ENCODE measurements around the gene JPH4. TPM values are rescaled to one million over a fixed set of nuclear protein-coding genes. Genes with fewer than 3 reads are reported as not detected.
"Not testable (repeated sequence)": the region's sequence is repeated elsewhere in the genome, so short reads cannot be mapped to it uniquely, and the experiment has no call there.

The JPH4 gene
- total RNA-seq, 1 donor from 2014 or later = not detected

DNA sequence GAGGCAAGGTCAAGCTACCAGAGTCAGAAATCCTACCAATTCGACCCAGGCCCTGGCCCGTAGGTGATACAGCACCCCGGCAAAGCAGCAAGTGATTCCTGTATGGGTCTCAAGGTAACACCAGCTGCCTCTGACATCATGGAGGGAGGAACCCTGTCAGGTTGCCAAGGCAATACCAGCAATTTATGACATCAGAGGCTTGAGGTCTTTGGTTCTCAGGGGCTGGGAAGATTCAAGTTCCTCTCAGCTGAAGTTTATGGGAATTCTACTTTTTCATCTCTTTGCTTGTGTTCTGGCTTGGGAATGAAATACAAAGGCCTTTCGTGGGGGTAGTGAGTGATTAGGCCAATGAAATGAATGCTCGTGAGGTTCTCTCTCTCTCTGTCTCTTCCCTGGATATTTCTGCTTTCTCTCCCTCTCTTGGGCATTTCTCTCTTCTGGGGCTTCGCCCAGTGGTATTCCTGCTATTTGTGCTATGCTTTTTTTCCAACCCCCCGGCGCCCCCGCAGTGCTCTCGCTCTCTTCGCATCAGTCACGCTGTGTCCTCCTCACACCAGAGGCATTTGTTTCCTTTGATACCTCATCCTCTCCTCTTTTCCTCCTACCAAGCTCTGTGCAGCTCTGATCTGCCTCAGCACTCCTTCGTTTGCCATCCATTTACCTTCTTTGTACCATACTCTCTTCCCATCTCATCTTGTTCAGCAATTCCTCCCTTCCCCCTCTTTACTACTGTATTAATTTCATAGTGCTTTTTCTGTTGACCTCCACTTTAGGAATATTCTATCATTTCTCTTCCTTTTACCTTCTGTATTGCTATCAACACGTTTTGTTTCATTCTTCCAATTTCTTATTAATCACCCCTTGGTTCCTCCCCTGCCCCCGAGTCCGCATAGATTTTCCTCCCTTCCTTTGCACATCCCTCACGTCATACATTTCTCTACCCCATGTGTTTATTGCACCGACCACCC is 30.0 kb downstream of the JPH4 start:
- DNase-seq (ENCODE audit: low read depth, low spot score) = no peak

DNA sequence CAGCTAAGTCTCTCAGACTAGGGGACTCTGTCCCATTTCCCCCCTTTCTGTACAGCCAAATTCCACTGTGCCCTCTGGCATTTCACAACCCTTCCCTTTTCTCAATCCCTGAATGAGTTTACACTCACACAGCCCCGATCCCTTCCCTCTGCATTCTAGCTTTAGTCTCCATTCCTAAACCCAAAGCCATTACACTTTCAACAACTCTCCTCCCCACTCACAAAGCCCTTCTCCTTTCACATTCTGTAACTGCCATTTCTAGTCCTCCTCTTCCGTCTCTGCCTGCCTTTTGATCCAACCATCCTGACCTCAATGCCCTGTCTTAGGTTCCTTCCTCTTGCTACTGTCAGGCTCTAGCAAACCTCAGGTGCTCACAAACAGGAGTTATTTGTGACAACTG is 30.7 kb downstream of the JPH4 start:
- no peak for DNase-seq (ENCODE audit: low read depth, low spot score)

- DNase-seq (ENCODE audit: low read depth, low spot score) = no peak
Observed at GRCh38 chr14:23546450-23547035, 32.0 kb downstream of the JPH4 start.

DNA sequence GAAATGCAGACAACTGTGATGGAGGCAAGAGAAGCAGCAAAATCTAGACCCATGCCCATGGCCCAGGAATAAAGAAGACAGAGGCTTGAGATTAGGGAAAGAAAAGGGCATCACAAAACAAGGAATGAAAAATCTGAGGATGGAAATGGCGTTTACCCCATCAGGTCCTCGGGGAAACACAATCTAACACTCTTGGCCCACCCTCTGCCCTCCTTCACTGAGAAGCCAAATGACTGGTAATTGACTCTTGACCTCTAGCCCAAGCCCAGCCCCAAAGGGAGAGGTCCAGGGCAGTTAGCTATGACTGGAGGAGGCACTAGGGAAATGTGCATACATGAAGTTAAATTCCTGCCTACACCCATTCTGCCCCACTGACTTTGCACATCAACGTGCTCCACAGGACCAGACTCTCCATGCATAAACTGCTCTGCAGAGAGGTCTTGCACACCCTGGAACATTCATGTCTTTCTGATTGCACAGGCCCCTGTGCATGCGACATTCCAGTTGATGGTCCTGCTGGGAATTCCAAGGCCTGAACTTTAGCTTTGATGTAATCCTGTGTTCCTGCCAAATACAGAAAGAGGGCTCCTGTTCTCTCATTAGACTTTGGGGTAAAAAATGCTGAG is 32.7 kb downstream of the JPH4 start:
- no peak for DNase-seq (ENCODE audit: low read depth, low spot score)

DNA sequence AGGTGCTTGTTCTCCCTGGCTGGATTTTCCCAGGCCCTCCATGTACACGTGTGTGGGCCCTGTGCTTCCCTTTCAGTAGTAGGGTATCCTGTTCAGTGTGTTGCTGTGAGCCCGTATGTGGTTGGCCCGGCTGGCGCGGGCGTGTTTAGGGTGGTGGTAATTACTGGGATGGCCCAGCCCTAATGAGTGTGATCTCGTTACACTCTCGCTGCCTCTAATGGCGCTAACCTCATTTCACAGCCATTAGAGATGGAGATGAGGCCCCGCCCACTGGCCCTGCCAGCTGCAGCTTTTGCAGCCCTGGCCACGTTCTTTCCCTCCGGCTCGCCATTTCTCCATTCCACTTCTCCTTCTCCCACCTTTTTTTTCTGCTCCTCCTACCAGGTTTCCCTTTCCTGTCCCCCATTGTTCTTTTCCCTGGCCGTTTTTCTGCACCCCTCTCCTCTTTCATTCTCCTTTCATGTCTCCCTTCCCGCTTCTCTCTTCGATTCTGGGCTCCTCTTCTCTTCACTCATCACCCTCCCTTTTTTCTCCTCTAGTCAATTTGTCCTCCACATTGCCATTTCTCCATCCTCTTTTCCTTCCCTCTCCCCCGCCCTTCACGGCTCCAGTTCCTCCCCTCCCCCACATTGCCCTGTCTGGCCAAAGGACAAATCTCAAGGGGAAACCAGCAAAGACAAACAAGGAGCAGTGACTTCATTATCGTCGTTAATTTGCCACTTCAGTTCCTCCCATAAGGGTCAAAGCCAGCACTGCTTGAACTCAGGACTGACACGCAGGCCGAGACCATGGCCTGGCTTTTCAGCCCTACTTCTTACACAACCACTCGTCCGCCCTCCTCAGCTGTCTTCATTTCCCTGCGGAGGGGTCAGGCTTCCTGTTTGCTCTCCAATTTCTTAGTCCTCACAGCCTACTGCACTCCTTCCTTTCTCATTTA is 33.8 kb downstream of the JPH4 start:
- DNase-seq (ENCODE audit: low read depth, low spot score) = no peak

DNA sequence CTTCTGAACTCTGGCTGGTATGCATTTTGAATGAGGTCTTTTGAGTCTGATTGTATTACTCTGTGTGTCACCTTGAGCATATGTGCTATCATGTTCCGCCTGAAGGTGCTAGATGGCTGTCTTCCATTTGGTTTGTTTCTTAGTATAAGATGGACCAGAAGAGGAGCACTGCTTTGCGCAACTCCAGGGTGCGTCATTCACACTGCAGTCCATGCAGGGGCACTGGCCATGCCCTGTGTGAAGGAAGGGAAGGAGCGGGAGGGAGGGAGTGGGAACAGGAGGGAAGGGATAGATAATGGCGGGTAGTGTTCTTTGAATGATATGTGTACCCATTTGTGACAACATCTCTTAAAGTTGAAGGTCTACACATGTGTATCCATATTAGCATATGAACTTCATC is 35.2 kb downstream of the JPH4 start:
- DNase-seq (ENCODE audit: low read depth, low spot score) = no peak

- no peak for DNase-seq (ENCODE audit: low read depth, low spot score)
Observed at GRCh38 chr14:23542261-23542660, 36.3 kb downstream of the JPH4 start.

- DNase-seq (ENCODE audit: low read depth, low spot score) = no peak
Observed at GRCh38 chr14:23540141-23540469, 38.5 kb downstream of the JPH4 start.

GRCh38 chr14:23539248-23540140 is 39.1 kb downstream of the JPH4 start:
- DNase-seq (ENCODE audit: low read depth, low spot score) = no peak

GRCh38 chr14:23538785-23539184 is 39.8 kb downstream of the JPH4 start:
- no peak for DNase-seq (ENCODE audit: low read depth, low spot score)

GRCh38 chr14:23538050-23538718 is 40.4 kb downstream of the JPH4 start:
- DNase-seq (ENCODE audit: low read depth, low spot score) = no peak

GRCh38 chr14:23537351-23538049 is 41.1 kb downstream of the JPH4 start:
- no peak for DNase-seq (ENCODE audit: low read depth, low spot score)

GRCh38 chr14:23536906-23537305 is 41.7 kb downstream of the JPH4 start:
- not testable (repeated sequence) for DNase-seq (ENCODE audit: low read depth, low spot score)

DNA sequence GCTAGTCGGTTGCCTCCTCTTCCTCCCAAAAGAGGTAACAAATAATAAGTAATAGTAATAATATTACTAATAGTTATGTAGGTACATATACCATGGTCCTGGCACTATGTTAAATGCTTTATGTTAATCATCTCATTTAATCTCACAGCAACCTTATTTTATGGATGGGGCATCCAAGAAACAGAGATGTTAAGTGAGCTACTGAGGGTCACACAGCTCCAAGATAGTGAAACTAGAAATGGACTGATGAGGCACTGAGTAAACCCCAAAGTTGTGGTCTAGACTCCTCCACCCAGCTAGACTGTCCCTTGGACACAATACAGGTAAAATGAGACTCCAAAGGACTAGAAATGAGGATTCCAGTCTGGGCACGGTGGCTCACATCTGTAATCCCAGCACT is 42.1 kb downstream of the JPH4 start:
- no peak for DNase-seq (ENCODE audit: low read depth, low spot score)

DNA sequence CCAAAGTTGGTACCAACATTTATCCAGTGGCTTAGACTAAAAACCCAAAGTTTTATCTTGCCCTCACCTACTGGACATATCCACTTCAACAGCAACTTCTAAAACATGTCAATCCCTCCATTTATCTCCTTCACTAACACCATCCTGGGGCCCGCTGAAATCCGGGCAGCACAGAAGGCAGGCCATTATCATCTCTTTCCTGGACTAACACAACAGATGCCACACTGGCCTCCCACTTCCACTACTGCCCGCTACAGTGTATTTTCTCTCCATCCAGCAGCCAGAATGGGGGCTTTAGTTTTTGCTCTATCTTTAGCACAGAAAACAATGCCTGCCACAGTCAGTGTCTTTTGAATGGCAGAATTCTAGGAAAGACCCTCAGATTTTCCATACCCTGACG is 42.6 kb downstream of the JPH4 start:
- no peak for DNase-seq (ENCODE audit: low read depth, low spot score)

DNA sequence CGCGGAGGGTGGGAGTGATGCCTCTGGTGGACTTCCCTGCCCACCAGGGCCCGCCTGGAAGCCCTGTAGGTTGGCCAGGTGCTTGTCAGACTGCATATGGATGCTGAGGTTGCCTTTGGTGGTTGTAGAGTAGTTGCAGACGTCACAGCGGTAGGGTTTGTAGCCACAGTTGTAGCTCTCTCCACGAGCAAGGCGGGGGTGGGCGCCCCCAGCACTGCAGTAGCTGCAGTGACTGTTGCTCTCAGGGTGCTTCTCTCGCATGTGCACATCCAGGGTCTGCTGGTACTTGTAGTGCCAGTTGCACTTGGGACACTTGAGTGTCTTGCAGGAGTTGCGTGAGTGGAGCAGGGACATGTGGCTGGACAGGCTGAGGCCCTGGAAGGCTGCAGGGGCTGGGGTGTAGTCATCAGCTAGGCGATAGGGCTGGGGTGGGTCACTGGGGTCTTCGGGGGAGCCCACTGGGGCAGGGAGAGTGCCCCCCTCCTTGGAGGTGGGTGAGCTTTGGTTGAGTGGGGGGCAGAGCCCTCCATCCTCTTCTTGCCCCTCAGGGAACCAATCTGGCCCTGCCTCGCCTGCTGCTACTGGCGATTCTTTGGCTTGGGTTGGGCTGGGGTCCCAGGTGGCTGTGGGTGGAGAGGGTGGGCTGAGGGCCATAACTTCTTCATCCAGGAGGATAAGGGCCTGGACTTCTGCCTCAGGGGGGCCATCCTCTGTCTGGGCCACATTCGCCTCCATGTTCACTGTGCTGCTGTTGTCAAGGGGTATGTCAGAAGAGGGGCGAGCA is 44.7 kb downstream of the JPH4 start:
- DNase-seq (ENCODE audit: low read depth, low spot score) = no peak

- DNase-seq (ENCODE audit: low read depth, low spot score) = no peak
Observed at GRCh38 chr14:23532658-23533057, 45.9 kb downstream of the JPH4 start.

DNA sequence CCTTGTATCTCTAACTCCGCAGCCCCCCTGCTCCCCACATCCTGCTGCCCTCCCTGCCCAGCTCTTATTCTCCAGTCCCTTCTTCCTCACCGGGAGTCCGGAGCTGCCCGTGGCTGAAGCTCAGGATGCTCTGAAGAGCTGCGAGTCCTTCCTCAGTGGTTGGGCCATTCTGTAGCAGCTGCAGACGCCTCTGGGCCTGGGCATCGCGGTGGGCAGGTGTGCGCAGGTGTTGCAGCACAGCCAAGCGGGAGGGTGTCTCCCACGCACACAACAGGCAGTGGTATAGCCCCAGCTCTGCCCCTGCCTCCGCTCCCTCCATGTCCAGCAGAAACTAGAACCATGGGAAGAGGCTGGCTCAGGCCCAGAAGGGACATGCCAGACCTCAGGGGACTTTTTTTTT is 47.2 kb downstream of the JPH4 start:
- DNase-seq (ENCODE audit: low read depth, low spot score) = no peak
